HCT116 (cell line): ENCODE results near the gene COL18A1. TPM values are rescaled to one million over a fixed set of nuclear protein-coding genes. Genes with fewer than 3 reads are reported as not detected.

ENCODE experiments used
- ATAC-seq: fragments of 200-7000 bp; cut with Tn5 transposase; 2 replicates; pipeline ENCODE4 v1.9.1; 2020; ENCODE audit warnings: mild to moderate bottlenecking, moderate library complexity
- BruUV-seq: library from RNA; stranded (reverse); fragments of 400-500 nt; replicated peaks from 2 replicates; lab custom pipeline; 2021; lab: Mats Ljungman, UMichigan
- CTCF ChIA-PET: fragments of 300-600 bp; sonication (Branson Sonifier 250); formaldehyde crosslinking; loops from one replicate; lab custom pipeline; 2021; ENCODE audit warnings: antibody characterized with exemption; lab: Charles Lee
- POLR2A ChIA-PET: fragments of 300-600, 350-600 bp; sonication (Branson Sonifier 250); formaldehyde crosslinking; loops from one replicate; lab custom pipeline; 2021; ENCODE audit warnings: antibody characterized with exemption; lab: Charles Lee
- RAD21 ChIA-PET, 2 experiments: fragments of 300-600 bp; sonication (Branson Sonifier 250); formaldehyde crosslinking; loops; one replicate each; lab custom pipeline; 2023; ENCODE audit warnings: low total read pairs in 2 of 2; ENCODE audit not compliant: uncharacterized antibody in 2 of 2, unreplicated experiment in 2 of 2, low non-redundant PET in 1 of 2; lab: Charles Lee
- DNase-seq: peaks from one replicate; pipeline ENCODE4 v3.0.0-alpha.2; 2010; ENCODE audit warnings: low read depth, low spot score
- H2AFZ ChIP-seq: fragments of 200-600 bp; shearing (Covaris generic), sonication (generic); 2 replicates; pipeline ENCODE4 v1.6.1; 2017; ENCODE audit warnings: low read depth, mixed run types, mixed read lengths, antibody characterized with exemption, low read length; ENCODE audit not compliant: poor library complexity, severe bottlenecking
- H3K27ac ChIP-seq: 2 replicates; pipeline ENCODE4 v1.5.1; 2012; ENCODE audit warnings: low read depth, low read length
- H3K27me3 ChIP-seq: fragments of 200-600 bp; sonication (generic); 2 replicates; pipeline ENCODE4 v1.6.1; 2016; ENCODE audit warnings: mixed run types, low read length, mixed read lengths; ENCODE audit not compliant: insufficient read depth
- H3K36me3 ChIP-seq, 2 experiments: fragments of 200-500 bp in 1 of 2; fragments of 200-600 bp in 1 of 2; sonication (Bioruptor generic) in 1 of 2; sonication (generic) in 1 of 2; 2 replicates each; pipeline versions ENCODE4 v1.5.1 to v1.6.1; 2014 to 2016; ENCODE audit warnings: low read length in 2 of 2, inconsistent platforms in 1 of 2, mixed read lengths in 1 of 2, mixed run types in 1 of 2; ENCODE audit not compliant: insufficient read depth in 2 of 2, control insufficient read depth in 1 of 2
- H3K4me1 ChIP-seq, 2 experiments: fragments of 200-600 bp in 1 of 2; sonication (generic) in 1 of 2; 2 replicates each; pipeline versions ENCODE4 v1.5.1 to v1.6.1; 2012 to 2017; ENCODE audit warnings: low read length in 2 of 2, inconsistent platforms in 1 of 2, mild to moderate bottlenecking in 1 of 2, mixed read lengths in 1 of 2, mixed run types in 1 of 2, moderate library complexity in 1 of 2; ENCODE audit not compliant: insufficient read depth in 2 of 2, control insufficient read depth in 1 of 2
- H3K4me2 ChIP-seq: fragments of 200-600 bp; sonication (generic); 2 replicates; pipeline ENCODE4 v1.6.1; 2017; ENCODE audit warnings: mixed run types, low read length, mixed read lengths
- H3K4me3 ChIP-seq, 2 experiments: fragments of 200-600 bp in 1 of 2; sonication (generic) in 1 of 2; replicated peaks in 1 of 2; 2 replicates each; pipeline ENCODE4 v1.5.1; 2011 to 2016; ENCODE audit warnings: low read length in 2 of 2, control low read depth in 1 of 2, low read depth in 1 of 2, mild to moderate bottlenecking in 1 of 2, mixed read lengths in 1 of 2, mixed run types in 1 of 2
- H3K79me2 ChIP-seq: fragments of 200-600 bp; sonication (generic); 2 replicates; pipeline ENCODE4 v1.6.1; 2017; ENCODE audit warnings: mild to moderate bottlenecking, mixed run types, low read length, moderate library complexity, mixed read lengths; ENCODE audit not compliant: insufficient read depth
- H3K9ac ChIP-seq: fragments of 200-600 bp; sonication (generic); 2 replicates; pipeline ENCODE4 v1.6.1; 2016; ENCODE audit warnings: low read length, mixed read lengths
- H3K9me2 ChIP-seq: fragments of 200-600 bp; sonication (generic), shearing (Covaris generic); 2 replicates; pipeline ENCODE4 v1.6.1; 2017; ENCODE audit warnings: mixed run types, mild to moderate bottlenecking, moderate library complexity; ENCODE audit not compliant: insufficient read depth
- H3K9me3 ChIP-seq, 2 experiments: fragments of 200-500 bp in 1 of 2; fragments of 200-600 bp in 1 of 2; sonication (Bioruptor generic) in 1 of 2; sonication (generic) in 1 of 2; 2 replicates each; pipeline ENCODE4 v1.6.1; 2014 to 2017; ENCODE audit warnings: low read length in 2 of 2, mixed read lengths in 2 of 2, inconsistent platforms in 1 of 2, low read depth in 1 of 2, mild to moderate bottlenecking in 1 of 2, mixed run types in 1 of 2, moderate library complexity in 1 of 2; ENCODE audit not compliant: control insufficient read depth in 1 of 2, insufficient read depth in 1 of 2
- H4K20me1 ChIP-seq: fragments of 200-600 bp; sonication (generic), shearing (Covaris generic); 2 replicates; pipeline ENCODE4 v1.6.1; 2017; ENCODE audit warnings: mixed run types, mild to moderate bottlenecking, moderate library complexity; ENCODE audit not compliant: insufficient read depth
- CEBPB ChIP-seq: IDR thresholded peaks from 2 replicates; pipeline ENCODE4 v1.6.1; 2012; ENCODE audit warnings: low read depth
- EZH2phosphoT487 ChIP-seq: fragments of 200-600 bp; IDR thresholded peaks from 2 replicates; pipeline ENCODE4 v1.6.1; 2018; ENCODE audit warnings: antibody characterized with exemption, borderline replicate concordance
- FOSL1 ChIP-seq: IDR thresholded peaks from 2 replicates; pipeline ENCODE4 v1.6.1; 2012; ENCODE audit warnings: low read depth
- MAX ChIP-seq: IDR thresholded peaks from 2 replicates; pipeline ENCODE4 v1.6.1; 2012
- POLR2AphosphoS5 ChIP-seq: IDR thresholded peaks from 2 replicates; pipeline ENCODE4 v1.6.1; 2011; ENCODE audit warnings: mild to moderate bottlenecking, low read depth, low read length, moderate library complexity
- REST ChIP-seq: IDR thresholded peaks from 2 replicates; pipeline ENCODE4 v1.6.1; 2012; ENCODE audit warnings: low read depth
- SIN3A ChIP-seq: IDR thresholded peaks from 2 replicates; pipeline ENCODE4 v1.6.1; 2012; ENCODE audit warnings: low read depth
- ZBTB33 ChIP-seq: IDR thresholded peaks from 2 replicates; pipeline ENCODE4 v1.6.1; 2011; ENCODE audit warnings: mild to moderate bottlenecking, low read length, moderate library complexity; ENCODE audit not compliant: insufficient replicate concordance; ENCODE audit errors: extremely low read depth
- ZFX ChIP-seq: fragments of 450-650 bp; IDR thresholded peaks from 2 replicates; pipeline ENCODE4 v1.6.1; 2017
- intact Hi-C: fragments of 100-400 bp; cut with micrococcal nuclease; formaldehyde crosslinking; loops from 2 replicates; pipeline ENCODE4 v1.10.0; 2022
- total RNA-seq: library from RNA; stranded (reverse); gene quantifications from one replicate; pipeline ENCODE4 v1.2.1, GENCODE V29; 2021; ENCODE audit not compliant: unreplicated experiment
- TF ChIP-seq, protein P1 (sequence below), 3 experiments: fragments of 200-600 bp in 1 of 3; sonication (generic) in 1 of 3; IDR thresholded peaks in 2 of 3; conservative IDR thresholded peaks in 1 of 3; 2 replicates each; pipeline ENCODE4 v1.5.1; 2012 to 2017; ENCODE audit warnings: low read depth in 2 of 3, low read length in 2 of 3, antibody characterized with exemption in 1 of 3, borderline replicate concordance in 1 of 3, control low read depth in 1 of 3, mild to moderate bottlenecking in 1 of 3, mixed read lengths in 1 of 3, mixed run types in 1 of 3, moderate library complexity in 1 of 3; ENCODE audit not compliant: insufficient read depth in 1 of 3

The COL18A1 gene
- total RNA-seq, 1 experiment from 2014 or later = 59.5 TPM

DNA sequence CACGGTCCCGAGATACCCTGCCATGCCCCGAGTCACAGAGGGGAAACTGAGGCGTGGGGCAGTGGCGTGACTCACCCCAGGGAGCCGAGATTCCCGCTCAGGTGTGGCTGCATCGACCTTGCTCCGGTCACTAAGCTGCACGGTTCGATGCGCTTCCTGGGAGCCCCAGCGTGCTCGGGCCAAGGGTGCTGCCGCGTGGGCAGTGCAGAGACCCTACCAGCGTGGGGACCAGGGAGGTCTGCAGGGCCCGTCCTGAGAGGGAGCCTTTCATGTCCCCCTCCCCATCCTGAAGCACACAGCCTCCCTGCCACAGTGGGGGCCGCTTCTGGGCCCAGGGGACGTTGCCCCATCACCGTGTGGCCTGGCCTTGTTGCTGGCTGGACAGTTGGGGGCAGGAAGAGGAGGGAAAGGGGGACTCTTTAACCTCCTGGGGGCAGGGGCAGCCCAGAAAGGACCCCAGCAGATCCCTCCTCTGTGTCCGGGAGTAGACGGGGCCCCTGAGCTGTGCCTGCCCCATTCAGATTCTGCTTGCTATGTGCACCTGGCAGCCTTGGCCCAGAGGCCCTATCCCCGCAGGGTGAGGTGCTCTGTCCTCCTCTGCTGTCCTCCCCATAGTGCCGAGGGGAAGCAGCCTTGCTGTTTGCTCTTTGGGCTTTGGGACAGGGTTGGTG is 52.3 kb downstream of the COL18A1 start:
- peaks cover 3 to 13% of the 10 kb centered on the region in 2 experiments; a peak in 2 of 4 replicates for H3K4me1 ChIP-seq
- H3K9me3 ChIP-seq = peaks cover 0 to 7% of the 10 kb centered on the region in 2 experiments; a peak in 1 of 4 replicates
- no peaks in the 10 kb centered on the region for H3K36me3 ChIP-seq
- ChIA-PET CTCF (no interaction called here), POLR2A (no interaction called here), RAD21 (no interaction called here)
- TF ChIP-seq REST (no peak), ZBTB33 (no peak), MAX (no peak), EZH2phosphoT487 (no peak), POLR2AphosphoS5 (no peak), SIN3A (no peak), ZFX (no peak), CEBPB (no peak), FOSL1 (no peak)
- TF ChIP-seq, protein P1, sequence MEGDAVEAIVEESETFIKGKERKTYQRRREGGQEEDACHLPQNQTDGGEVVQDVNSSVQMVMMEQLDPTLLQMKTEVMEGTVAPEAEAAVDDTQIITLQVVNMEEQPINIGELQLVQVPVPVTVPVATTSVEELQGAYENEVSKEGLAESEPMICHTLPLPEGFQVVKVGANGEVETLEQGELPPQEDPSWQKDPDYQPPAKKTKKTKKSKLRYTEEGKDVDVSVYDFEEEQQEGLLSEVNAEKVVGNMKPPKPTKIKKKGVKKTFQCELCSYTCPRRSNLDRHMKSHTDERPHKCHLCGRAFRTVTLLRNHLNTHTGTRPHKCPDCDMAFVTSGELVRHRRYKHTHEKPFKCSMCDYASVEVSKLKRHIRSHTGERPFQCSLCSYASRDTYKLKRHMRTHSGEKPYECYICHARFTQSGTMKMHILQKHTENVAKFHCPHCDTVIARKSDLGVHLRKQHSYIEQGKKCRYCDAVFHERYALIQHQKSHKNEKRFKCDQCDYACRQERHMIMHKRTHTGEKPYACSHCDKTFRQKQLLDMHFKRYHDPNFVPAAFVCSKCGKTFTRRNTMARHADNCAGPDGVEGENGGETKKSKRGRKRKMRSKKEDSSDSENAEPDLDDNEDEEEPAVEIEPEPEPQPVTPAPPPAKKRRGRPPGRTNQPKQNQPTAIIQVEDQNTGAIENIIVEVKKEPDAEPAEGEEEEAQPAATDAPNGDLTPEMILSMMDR (IDR thresholded peaks at IDR 0.05 in 2 of 3, conservative IDR thresholded peaks at IDR 0.05 in 1 of 3; ENCODE audit: borderline replicate concordance in 1 of 3, insufficient read depth in 1 of 3, low read depth in 2 of 3, low read length in 2 of 3) = no peak
- H3K27me3 ChIP-seq = no peaks in the 10 kb centered on the region
- H3K4me3 ChIP-seq = no peak overlapping the region
- no peak for DNase-seq
- BruUV-seq = no TSS peak
- ATAC-seq = no peak
- no peak overlapping the region for H3K27ac ChIP-seq
- no peaks in the 10 kb centered on the region for H4K20me1 ChIP-seq
- peaks cover 5% of the 10 kb centered on the region; the same call in 1 of the 2 replicates for H3K79me2 ChIP-seq
- no peak overlapping the region for H2AFZ ChIP-seq
- no peaks in the 10 kb centered on the region for H3K9me2 ChIP-seq
- no peak overlapping the region for H3K9ac ChIP-seq
- intact Hi-C loops = no loop called here
- no peak overlapping the region for H3K4me2 ChIP-seq
